Gastrocnemius medialis (tissue), 4 donors: ENCODE results near the gene AKAP13. TPM values are rescaled to one million over a fixed set of nuclear protein-coding genes. Genes with fewer than 3 reads are reported as not detected.

Experiments used
- ATAC-seq, 2 donors: fragments of 150-250 bp; one replicate each; pipeline ENCODE4 v1.9.1; 2016
- DNase-seq, 2 donors: peaks; one replicate each; pipeline ENCODE4 v3.0.0-alpha.2; 2019
- H3K27ac ChIP-seq, 4 donors: fragments of 200-600 bp; sonication (generic); 1 replicate in 1 of 4; 2 replicates in 3 of 4; pipeline ENCODE4 v1.5.1; 2016 to 2018; ENCODE audit warnings: mild to moderate bottlenecking in 2 of 4, moderate library complexity in 1 of 4
- H3K27me3 ChIP-seq, 3 donors: fragments of 200-600 bp; sonication (generic) in 2 of 3; 1 replicate in 1 of 3; 2 replicates in 2 of 3; pipeline versions ENCODE4 v1.5.1 to v1.6.0; 2016 to 2019; ENCODE audit warnings: mild to moderate bottlenecking in 1 of 3, moderate library complexity in 1 of 3
- H3K36me3 ChIP-seq, 2 donors: fragments of 200-600 bp; sonication (generic) in 1 of 2; one replicate each; pipeline ENCODE4 v1.5.1; 2017 to 2018
- H3K4me1 ChIP-seq, 2 donors: fragments of 200-600 bp; sonication (generic) in 1 of 2; one replicate each; pipeline ENCODE4 v1.5.1; 2016 to 2017; ENCODE audit warnings: mild to moderate bottlenecking in 2 of 2
- H3K4me3 ChIP-seq, 4 donors: fragments of 200-600 bp; sonication (generic) in 3 of 4; 1 replicate in 1 of 4; 2 replicates in 3 of 4; pipeline ENCODE4 v1.5.1; 2016 to 2019; ENCODE audit warnings: mild to moderate bottlenecking in 2 of 4
- H3K9me3 ChIP-seq, 3 donors: fragments of 200-600 bp; sonication (generic) in 2 of 3; 1 replicate in 1 of 3; 2 replicates in 2 of 3; pipeline ENCODE4 v1.5.1; 2016 to 2019
- POLR2A ChIP-seq, 2 donors: fragments of 450-650 bp; IDR thresholded peaks; one replicate each; pipeline ENCODE4 v1.6.1; 2017; ENCODE audit warnings: antibody characterized with exemption in 2 of 2, mild to moderate bottlenecking in 2 of 2, moderate library complexity in 2 of 2
- in situ Hi-C, 4 donors: fragments of 200-750 bp; cut with MboI; loops; one replicate each; pipeline versions ENCODE4 v1.15.0 to v1.8.0; 2017; ENCODE audit warnings: low sequenced_read_pairs in 4 of 4
- intact Hi-C: fragments of 100-400 bp; cut with DNase I; formaldehyde crosslinking; loops from one replicate; pipeline ENCODE4 v1.15.1; 2023; ENCODE audit warnings: low total_unique reads
- total RNA-seq, 4 donors: library from RNA; depleted of rRNA; stranded (reverse); fragments of >200 nt; gene quantifications; one replicate each; pipeline versions ENCODE4 v1.1.0 to v1.2.3, GENCODE V29; 2016
- TF ChIP-seq, protein P1 (sequence below), 5 experiments: fragments of 450-650 bp in 3 of 5; fragments of 200-600 bp in 2 of 5; sonication (generic) in 2 of 5; IDR thresholded peaks in 4 of 5; conservative IDR thresholded peaks in 1 of 5; 1 replicate in 4 of 5; 2 replicates in 1 of 5; pipeline ENCODE4 v1.5.1; 2016 to 2019; ENCODE audit warnings: antibody characterized with exemption in 5 of 5, mild to moderate bottlenecking in 3 of 5, moderate library complexity in 3 of 5

The AKAP13 gene
- total RNA-seq, 4 donors from 2014 or later, result 127 to 481 (median 172) TPM

DNA sequence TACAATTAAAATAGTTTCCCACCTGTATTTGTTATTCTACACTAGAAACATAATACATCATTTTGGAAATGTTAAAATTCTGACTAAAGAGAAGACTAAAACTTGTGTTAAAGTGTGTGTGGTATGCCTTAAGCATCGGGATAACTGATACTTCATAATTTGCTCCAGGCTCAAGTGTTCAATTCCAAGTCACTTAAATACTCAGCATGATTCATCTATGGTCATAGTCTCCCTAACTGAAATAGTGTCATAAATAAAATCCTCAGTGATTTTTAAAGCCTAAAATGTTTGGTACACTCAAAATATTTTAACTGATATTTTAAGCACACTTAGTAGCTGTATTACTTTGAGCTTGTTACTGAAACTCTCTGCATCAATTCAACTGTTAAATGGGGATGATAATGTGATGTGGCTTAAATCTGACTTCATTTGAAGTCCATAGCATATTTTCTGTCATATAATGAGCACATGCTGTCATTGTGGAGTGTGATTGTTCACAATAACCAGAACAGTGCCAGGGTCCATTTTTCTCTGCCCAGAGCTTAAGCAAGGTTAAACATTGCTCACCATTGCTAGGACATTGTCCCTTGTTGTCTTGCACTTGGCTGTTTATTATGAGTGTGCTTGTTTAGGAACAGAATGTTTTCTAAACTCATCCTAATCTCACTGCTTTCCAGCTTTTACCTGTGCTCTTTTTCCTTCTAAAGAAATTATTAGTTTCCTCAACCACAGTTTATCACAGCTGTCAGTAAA lies 292.1 kb downstream of the AKAP13 start:
- no peaks in the 10 kb centered on the region for H3K9me3 ChIP-seq
- no peak overlapping the region for H3K4me3 ChIP-seq
- no peaks in the 10 kb centered on the region for H3K27me3 ChIP-seq
- DNase-seq, result peak in 1 of 2 donors; percentile 26
- in situ Hi-C loops, result no loop called here
- intact Hi-C loops, result loop anchor here (5.0 kb wide), 1 partner anchor 50 kb away; no protein-coding TSS in a partner anchor
- H3K27ac ChIP-seq, result peak overlapping the region; percentile 62 to 83 (median 75)
- peaks cover 33 to 48% of the 10 kb centered on the region in 2 donors for H3K4me1 ChIP-seq
- peaks cover 0 to 35% of the 10 kb centered on the region in 2 donors for H3K36me3 ChIP-seq
- ATAC-seq, result peak; percentile 76 to 89
- TF ChIP-seq POLR2A (IDR thresholded peaks at IDR 0.05), result no peak
- TF ChIP-seq, protein P1, sequence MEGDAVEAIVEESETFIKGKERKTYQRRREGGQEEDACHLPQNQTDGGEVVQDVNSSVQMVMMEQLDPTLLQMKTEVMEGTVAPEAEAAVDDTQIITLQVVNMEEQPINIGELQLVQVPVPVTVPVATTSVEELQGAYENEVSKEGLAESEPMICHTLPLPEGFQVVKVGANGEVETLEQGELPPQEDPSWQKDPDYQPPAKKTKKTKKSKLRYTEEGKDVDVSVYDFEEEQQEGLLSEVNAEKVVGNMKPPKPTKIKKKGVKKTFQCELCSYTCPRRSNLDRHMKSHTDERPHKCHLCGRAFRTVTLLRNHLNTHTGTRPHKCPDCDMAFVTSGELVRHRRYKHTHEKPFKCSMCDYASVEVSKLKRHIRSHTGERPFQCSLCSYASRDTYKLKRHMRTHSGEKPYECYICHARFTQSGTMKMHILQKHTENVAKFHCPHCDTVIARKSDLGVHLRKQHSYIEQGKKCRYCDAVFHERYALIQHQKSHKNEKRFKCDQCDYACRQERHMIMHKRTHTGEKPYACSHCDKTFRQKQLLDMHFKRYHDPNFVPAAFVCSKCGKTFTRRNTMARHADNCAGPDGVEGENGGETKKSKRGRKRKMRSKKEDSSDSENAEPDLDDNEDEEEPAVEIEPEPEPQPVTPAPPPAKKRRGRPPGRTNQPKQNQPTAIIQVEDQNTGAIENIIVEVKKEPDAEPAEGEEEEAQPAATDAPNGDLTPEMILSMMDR (IDR thresholded peaks at IDR 0.05 in 4 of 5, conservative IDR thresholded peaks at IDR 0.05 in 1 of 5), result no peak

DNA sequence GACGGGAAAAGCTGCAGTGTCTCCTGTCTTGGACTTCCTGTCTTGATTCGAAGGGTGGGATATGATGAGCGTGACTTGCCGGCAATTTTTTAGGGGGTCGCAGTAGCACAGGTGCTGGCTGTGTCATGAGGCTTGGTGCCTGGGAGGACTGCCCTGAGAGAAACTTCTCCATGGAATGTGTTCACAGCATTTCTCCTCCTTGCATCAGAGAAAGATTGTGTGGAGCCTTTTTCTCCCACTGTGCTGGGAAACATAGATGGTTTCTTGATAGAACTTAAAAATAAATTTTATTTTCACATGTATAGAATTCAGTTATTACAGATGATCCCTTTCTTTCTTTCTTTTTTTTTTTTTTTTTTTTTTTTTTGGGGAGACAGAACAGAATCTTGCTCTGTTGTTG lies 292.9 kb downstream of the AKAP13 start:
- no peak for TF ChIP-seq POLR2A (IDR thresholded peaks at IDR 0.05)
- TF ChIP-seq, protein P1 (IDR thresholded peaks at IDR 0.05 in 4 of 5, conservative IDR thresholded peaks at IDR 0.05 in 1 of 5), result no peak
- in situ Hi-C loops (no loop called here), intact Hi-C loops (loop anchor here (5.0 kb wide), 1 partner anchor 51 kb away; no protein-coding TSS in a partner anchor)
- DNase-seq (no peak), ATAC-seq (peak; percentile 17 to 18)
- H3K27me3 ChIP-seq, result no peaks in the 10 kb centered on the region
- H3K36me3 ChIP-seq, result peaks cover 0 to 43% of the 10 kb centered on the region in 2 donors
- no peaks in the 10 kb centered on the region for H3K9me3 ChIP-seq
- peaks cover 27 to 40% of the 10 kb centered on the region in 2 donors for H3K4me1 ChIP-seq
- H3K4me3 ChIP-seq, result no peak overlapping the region
- peak overlapping the region; percentile 62 to 83 (median 75) for H3K27ac ChIP-seq

DNA sequence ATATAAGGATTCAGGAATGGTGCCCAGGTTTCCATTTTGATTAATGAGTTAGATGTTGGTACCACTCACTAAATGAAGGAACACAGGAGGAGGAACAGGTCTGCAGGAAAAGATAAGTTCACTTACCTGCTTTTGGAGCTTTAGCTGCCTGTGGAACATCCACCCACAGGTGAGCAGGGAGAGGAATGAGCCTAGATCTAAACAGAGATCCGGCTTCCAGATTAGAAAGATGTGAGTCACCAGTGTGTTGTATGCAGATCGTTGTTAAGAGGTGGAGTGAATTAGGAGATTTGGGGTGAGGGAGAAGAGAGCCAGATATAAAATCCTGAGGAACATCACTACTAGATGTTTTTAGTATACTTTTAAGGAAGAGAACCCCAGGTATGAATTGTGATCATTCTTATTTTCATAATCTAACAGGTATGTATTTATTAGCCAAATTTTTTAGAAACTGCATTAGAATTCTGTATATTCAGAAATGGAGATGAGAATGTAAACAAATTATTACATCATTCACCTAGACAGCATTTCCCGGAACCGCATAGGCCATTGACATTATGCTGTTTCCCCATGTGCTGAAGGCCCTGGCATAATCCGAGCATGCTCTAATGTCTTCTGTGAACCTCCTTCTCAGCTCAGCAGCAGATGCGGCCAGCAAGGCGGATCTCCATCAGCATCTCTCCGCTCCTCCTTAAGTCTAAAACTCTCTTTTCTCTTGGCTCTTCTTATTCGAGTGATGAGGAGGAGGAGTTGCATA lies 296.1 kb downstream of the AKAP13 start:
- Histone ChIP-seq H3K36me3 (peaks cover 0 to 34% of the 10 kb centered on the region in 2 donors), H3K27me3 (no peaks in the 10 kb centered on the region), H3K9me3 (no peaks in the 10 kb centered on the region), H3K4me1 (peaks cover 19 to 24% of the 10 kb centered on the region in 2 donors), H3K4me3 (no peak overlapping the region), H3K27ac (peak overlapping the region in 1 of 4 donors; percentile 36)
- TF ChIP-seq, protein P1 (IDR thresholded peaks at IDR 0.05 in 4 of 5, conservative IDR thresholded peaks at IDR 0.05 in 1 of 5), result no peak
- TF ChIP-seq POLR2A (IDR thresholded peaks at IDR 0.05), result no peak
- no peak for DNase-seq
- no peak for ATAC-seq
- in situ Hi-C loops (loop anchor here in 1 of 4 donors (25.0 kb wide), 1 partner anchor 189 kb away; no protein-coding TSS in a partner anchor), intact Hi-C loops (no loop called here)

DNA sequence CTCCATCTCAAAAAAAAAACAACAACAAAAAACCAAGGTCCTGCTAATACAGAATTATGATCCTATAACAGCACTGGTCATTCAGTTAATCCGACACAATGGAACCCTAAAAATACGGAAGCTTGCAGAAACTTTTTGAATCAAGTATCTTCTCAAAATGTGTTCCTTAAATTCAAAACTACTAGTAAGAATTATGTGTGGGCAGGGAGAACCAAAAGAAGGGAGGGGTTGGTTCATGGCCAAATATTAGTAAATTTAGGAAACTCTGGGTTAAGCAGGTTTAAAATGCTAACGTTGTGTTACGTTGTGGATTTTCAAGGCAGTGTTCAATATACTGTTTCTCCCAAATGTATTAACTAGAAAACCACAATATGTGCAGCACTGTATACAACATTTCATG lies 298.8 kb downstream of the AKAP13 start:
- H3K9me3 ChIP-seq, result no peaks in the 10 kb centered on the region
- in situ Hi-C loops (loop anchor here in 1 of 4 donors (25.0 kb wide), 1 partner anchor 192 kb away; no protein-coding TSS in a partner anchor), intact Hi-C loops (no loop called here)
- no peak for TF ChIP-seq POLR2A (IDR thresholded peaks at IDR 0.05)
- TF ChIP-seq, protein P1 (IDR thresholded peaks at IDR 0.05 in 4 of 5, conservative IDR thresholded peaks at IDR 0.05 in 1 of 5), result no peak
- DNase-seq (no peak), ATAC-seq (no peak)
- peaks cover 0 to 4% of the 10 kb centered on the region in 2 donors for H3K4me1 ChIP-seq
- H3K27me3 ChIP-seq, result no peaks in the 10 kb centered on the region
- H3K27ac ChIP-seq, result no peak overlapping the region
- H3K36me3 ChIP-seq, result peaks cover 0 to 57% of the 10 kb centered on the region in 2 donors
- H3K4me3 ChIP-seq, result no peak overlapping the region
